ENCODE data around the gene FADS3. TPM values are rescaled to one million over a fixed set of nuclear protein-coding genes. Genes with fewer than 3 reads are reported as not detected.

Gene FADS3
- total RNA-seq, 6 donors from 2014 or later, result 34.4 to 138 (median 106) TPM

- Histone ChIP-seq H3K9me3 (no peaks in the 10 kb centered on the region), H3K27me3 (no peaks in the 10 kb centered on the region), H3K27ac (peak overlapping the region in 1 of 4 donors; percentile 56), H3K36me3 (peaks cover 0 to 20% (median 3%) of the 10 kb centered on the region in 4 donors), H3K4me1 (peaks cover 2 to 6% (median 5%) of the 10 kb centered on the region in 4 donors), H3K4me3 (no peak overlapping the region)
- 88 to 93% methylated on average over 12 to 20 of the region's 21 CpGs for WGBS, 2 donors
- no peak for ATAC-seq (ENCODE audit: low FRiP score in 2 of 2)
- no peak for DNase-seq
- TF ChIP-seq POLR2AphosphoS5 (IDR thresholded peaks at IDR 0.05), result no peak
- no peak for TF ChIP-seq EP300 (IDR thresholded peaks at IDR 0.05)
- no peak for TF ChIP-seq POLR2A (IDR thresholded peaks at IDR 0.05)
- TF ChIP-seq, protein P1, sequence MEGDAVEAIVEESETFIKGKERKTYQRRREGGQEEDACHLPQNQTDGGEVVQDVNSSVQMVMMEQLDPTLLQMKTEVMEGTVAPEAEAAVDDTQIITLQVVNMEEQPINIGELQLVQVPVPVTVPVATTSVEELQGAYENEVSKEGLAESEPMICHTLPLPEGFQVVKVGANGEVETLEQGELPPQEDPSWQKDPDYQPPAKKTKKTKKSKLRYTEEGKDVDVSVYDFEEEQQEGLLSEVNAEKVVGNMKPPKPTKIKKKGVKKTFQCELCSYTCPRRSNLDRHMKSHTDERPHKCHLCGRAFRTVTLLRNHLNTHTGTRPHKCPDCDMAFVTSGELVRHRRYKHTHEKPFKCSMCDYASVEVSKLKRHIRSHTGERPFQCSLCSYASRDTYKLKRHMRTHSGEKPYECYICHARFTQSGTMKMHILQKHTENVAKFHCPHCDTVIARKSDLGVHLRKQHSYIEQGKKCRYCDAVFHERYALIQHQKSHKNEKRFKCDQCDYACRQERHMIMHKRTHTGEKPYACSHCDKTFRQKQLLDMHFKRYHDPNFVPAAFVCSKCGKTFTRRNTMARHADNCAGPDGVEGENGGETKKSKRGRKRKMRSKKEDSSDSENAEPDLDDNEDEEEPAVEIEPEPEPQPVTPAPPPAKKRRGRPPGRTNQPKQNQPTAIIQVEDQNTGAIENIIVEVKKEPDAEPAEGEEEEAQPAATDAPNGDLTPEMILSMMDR (IDR thresholded peaks at IDR 0.05), result no peak
Measured at GRCh38 chr11:61907871-61908729, 16.8 kb upstream of the FADS3 start.

- Histone ChIP-seq H3K4me3 (no peak overlapping the region), H3K27ac (no peak overlapping the region), H3K36me3 (peaks cover 0 to 20% (median 3%) of the 10 kb centered on the region in 4 donors), H3K27me3 (no peaks in the 10 kb centered on the region), H3K4me1 (peaks cover 0 to 6% (median 3%) of the 10 kb centered on the region in 4 donors), H3K9me3 (no peaks in the 10 kb centered on the region)
- ATAC-seq (ENCODE audit: low FRiP score in 2 of 2) (no peak), DNase-seq (no peak)
- 88 to 95% methylated on average over 10 to 16 of the region's 19 CpGs for WGBS, 2 donors
- TF ChIP-seq, protein P1 (IDR thresholded peaks at IDR 0.05), result no peak
- TF ChIP-seq POLR2A (IDR thresholded peaks at IDR 0.05), result no peak
- TF ChIP-seq EP300 (IDR thresholded peaks at IDR 0.05), result no peak
- TF ChIP-seq POLR2AphosphoS5 (IDR thresholded peaks at IDR 0.05), result no peak
Measured at GRCh38 chr11:61907282-61907681, 15.9 kb upstream of the FADS3 start.

DNA sequence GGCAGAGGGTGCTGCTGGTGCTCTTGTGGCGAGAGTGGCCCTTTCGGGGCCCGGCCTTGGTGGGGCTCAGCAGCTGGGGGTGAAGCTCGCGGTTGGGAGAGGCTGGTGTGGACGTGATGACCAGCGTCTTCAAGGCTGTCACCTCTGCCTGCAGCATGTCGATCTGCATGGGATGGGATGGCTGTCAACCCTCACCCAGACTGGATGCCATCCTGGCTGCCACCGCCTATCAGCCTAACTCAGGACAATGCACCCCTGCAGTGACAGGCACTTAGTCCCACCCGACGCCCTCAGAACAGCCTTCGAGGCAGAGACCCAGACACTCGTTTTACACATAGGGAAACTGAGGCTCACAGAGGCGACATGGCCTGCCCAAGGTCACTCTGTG is 15.2 kb upstream of the FADS3 start:
- no peak for DNase-seq
- Histone ChIP-seq H3K27me3 (no peaks in the 10 kb centered on the region), H3K4me3 (no peak overlapping the region), H3K4me1 (peaks cover 0 to 3% (median 1%) of the 10 kb centered on the region in 4 donors), H3K9me3 (no peaks in the 10 kb centered on the region), H3K27ac (no peak overlapping the region), H3K36me3 (peaks cover 0 to 20% (median 3%) of the 10 kb centered on the region in 4 donors)
- 82 to 89% methylated on average over 6 to 13 of the region's 14 CpGs for WGBS, 2 donors
- no peak for TF ChIP-seq POLR2A (IDR thresholded peaks at IDR 0.05)
- no peak for TF ChIP-seq EP300 (IDR thresholded peaks at IDR 0.05)
- TF ChIP-seq, protein P1 (IDR thresholded peaks at IDR 0.05), result no peak
- TF ChIP-seq POLR2AphosphoS5 (IDR thresholded peaks at IDR 0.05), result no peak
- no peak for ATAC-seq (ENCODE audit: low FRiP score in 2 of 2)

DNA sequence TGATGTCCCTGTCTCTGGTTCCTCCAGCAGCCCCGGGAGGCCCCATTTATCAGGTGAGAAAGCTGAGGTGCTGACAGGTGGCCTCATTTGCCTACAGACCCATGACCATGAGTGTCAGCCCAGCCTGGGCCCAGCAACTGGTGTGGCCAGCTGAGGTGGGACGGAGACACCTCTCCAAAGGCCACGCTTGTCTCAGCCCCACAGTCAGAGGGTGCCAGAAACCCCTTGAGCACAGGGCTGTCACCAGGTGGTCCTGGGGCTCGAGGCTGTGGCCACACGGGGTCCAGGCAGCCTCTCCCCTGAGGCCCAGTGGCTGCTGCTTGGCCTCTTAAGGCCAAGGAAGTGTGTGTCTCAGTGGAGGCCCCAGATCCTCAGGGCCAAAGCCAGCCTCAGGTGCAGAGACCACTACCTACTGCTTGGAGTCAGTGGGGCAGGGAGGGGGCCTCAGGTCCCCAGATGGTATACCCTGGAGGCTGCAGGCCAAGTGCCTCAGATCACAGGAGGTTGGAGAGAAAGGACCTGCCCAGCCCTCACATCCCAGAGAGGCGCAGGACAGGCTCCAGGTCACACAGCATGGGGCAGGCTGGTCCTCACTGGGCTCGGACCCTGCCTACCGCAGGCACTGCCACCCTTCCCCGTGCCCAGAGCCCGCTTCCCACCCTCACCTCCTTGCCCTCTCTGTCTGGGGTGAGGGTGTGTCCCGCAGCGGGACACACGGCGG is 14.6 kb upstream of the FADS3 start:
- no peaks in the 10 kb centered on the region for H3K9me3 ChIP-seq
- H3K27ac ChIP-seq, result no peak overlapping the region
- 83 to 93% methylated on average over 1 to 12 of the region's 14 CpGs for WGBS, 2 donors
- H3K27me3 ChIP-seq, result no peaks in the 10 kb centered on the region
- no peak overlapping the region for H3K4me3 ChIP-seq
- H3K36me3 ChIP-seq, result peaks cover 0 to 20% (median 3%) of the 10 kb centered on the region in 4 donors
- TF ChIP-seq EP300 (IDR thresholded peaks at IDR 0.05) (no peak), POLR2AphosphoS5 (IDR thresholded peaks at IDR 0.05) (no peak), POLR2A (IDR thresholded peaks at IDR 0.05) (no peak)
- TF ChIP-seq, protein P1 (IDR thresholded peaks at IDR 0.05), result no peak
- peaks cover 0 to 3% (median 0%) of the 10 kb centered on the region in 4 donors for H3K4me1 ChIP-seq
- no peak for DNase-seq
- no peak for ATAC-seq (ENCODE audit: low FRiP score in 2 of 2)

Data from upper lobe of left lung (tissue), 6 donors.